ENCODE measurements around the gene RPS15A.

DNA sequence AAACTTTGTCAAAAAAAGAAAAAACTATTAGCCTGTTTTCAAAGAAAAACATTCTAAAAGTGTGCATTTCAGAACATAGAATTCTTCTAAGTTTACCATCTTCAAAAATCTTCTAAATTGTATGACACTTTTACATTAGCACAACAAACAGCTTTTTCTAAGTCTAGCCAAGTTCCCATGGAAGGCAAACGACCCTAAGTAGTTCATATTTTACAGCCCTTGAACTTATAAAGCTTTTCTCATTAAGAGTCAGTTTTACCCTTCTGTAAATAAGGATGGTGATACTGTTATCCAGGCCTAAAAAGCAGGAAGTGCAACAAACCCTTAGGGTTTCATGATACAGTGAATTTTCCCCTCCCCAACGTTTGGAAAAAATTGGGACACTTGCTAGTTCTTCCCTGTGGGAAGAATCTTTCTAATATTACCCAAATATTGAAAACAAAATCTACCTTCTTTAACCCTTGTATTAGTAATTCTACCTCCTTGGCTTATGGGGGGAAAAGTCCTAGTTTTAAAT lies 15.2 kb upstream of the RPS15A start:
- TF ChIP-seq CTCF (IDR thresholded peaks at IDR 0.05) (no peak), EP300 (IDR thresholded peaks at IDR 0.05) (no peak), POLR2A (IDR thresholded peaks at IDR 0.05) (no peak)
